ENCODE results near the gene ZNF780A.

The ZNF780A gene

GRCh38 chr19:40090241-40091204 lies at the start of gene ZNF780A (continued):
- TF ChIP-seq ZNF148 (tag by site-specific recombination; IDR thresholded peaks at IDR 0.05; ENCODE audit: borderline replicate concordance) (no peak), ZNF548 (tag by site-specific recombination; IDR thresholded peaks at IDR 0.05) (0 out of 2 replicates have a peak, but pooled peaks have one; percentile 28), HOXD13 (CRISPR knock-in tag; IDR thresholded peaks at IDR 0.05; ENCODE audit: borderline replicate concordance) (no peak), ZNF664 (tag by site-specific recombination; IDR thresholded peaks at IDR 0.05) (no peak; the same call in 1 of the 2 replicates), ZBTB10 (tag by site-specific recombination; IDR thresholded peaks at IDR 0.05) (peak; percentile 97; the same call in 1 of the 2 replicates), ZNF785 (tag by site-specific recombination; IDR thresholded peaks at IDR 0.05) (peak; percentile 48), ZNF510 (tag by site-specific recombination; IDR thresholded peaks at IDR 0.05; ENCODE audit: insufficient replicate concordance) (no peak), ZNF639 (tag by site-specific recombination; IDR thresholded peaks at IDR 0.05) (0 out of 2 replicates have a peak, but pooled peaks have one; percentile 30), MZF1 (tag by site-specific recombination; IDR thresholded peaks at IDR 0.05; ENCODE audit: borderline replicate concordance) (peak; percentile 99), FEZF1 (tag by site-specific recombination; IDR thresholded peaks at IDR 0.05) (peak; percentile 37; the same call in 1 of the 2 replicates), ZNF140 (tag by site-specific recombination; IDR thresholded peaks at IDR 0.05) (no peak), ZNF366 (tag by site-specific recombination; conservative IDR thresholded peaks at IDR 0.05) (peak; percentile 94), ZNF707 (tag by site-specific recombination; IDR thresholded peaks at IDR 0.05) (no peak), PBX3 (CRISPR knock-in tag; IDR thresholded peaks at IDR 0.05) (no peak; the same call in 1 of the 2 replicates), ZNF114 (tag by site-specific recombination; IDR thresholded peaks at IDR 0.05) (no peak), ZNF121 (tag by site-specific recombination; IDR thresholded peaks at IDR 0.05) (no peak), ZNF626 (tag by site-specific recombination; IDR thresholded peaks at IDR 0.05) (no peak), ZNF48 (tag by site-specific recombination; IDR thresholded peaks at IDR 0.05) (no peak), ZNF404 (tag by site-specific recombination; IDR thresholded peaks at IDR 0.05) (no peak), ZNF266 (tag by site-specific recombination; IDR thresholded peaks at IDR 0.05; ENCODE audit: low read depth) (peak; percentile 95), ZBTB21 (tag by site-specific recombination; IDR thresholded peaks at IDR 0.05) (peak; percentile 100), ZFP37 (tag by site-specific recombination; IDR thresholded peaks at IDR 0.05) (peak; percentile 97), ZNF560 (tag by site-specific recombination; IDR thresholded peaks at IDR 0.05; ENCODE audit: borderline replicate concordance) (no peak), HOXC10 (CRISPR knock-in tag; IDR thresholded peaks at IDR 0.05) (no peak), EGR2 (tag by site-specific recombination; IDR thresholded peaks at IDR 0.05; ENCODE audit: low read depth) (no peak), ZNF248 (tag by site-specific recombination; IDR thresholded peaks at IDR 0.05) (no peak), ZNF658 (tag by site-specific recombination; IDR thresholded peaks at IDR 0.05) (no peak), HIC1 (tag by site-specific recombination; IDR thresholded peaks at IDR 0.05) (no peak; the same call in 1 of the 2 replicates), ZNF76 (tag by site-specific recombination; IDR thresholded peaks at IDR 0.05; ENCODE audit: borderline replicate concordance, low read depth) (peak; percentile 97)

All from HEK293 (cell line).